ENCODE measurements around the gene ABCB11. TPM values are rescaled to one million over a fixed set of nuclear protein-coding genes. Genes with fewer than 3 reads are reported as not detected.

The ABCB11 gene
- total RNA-seq, 1 donor = not detected

DNA sequence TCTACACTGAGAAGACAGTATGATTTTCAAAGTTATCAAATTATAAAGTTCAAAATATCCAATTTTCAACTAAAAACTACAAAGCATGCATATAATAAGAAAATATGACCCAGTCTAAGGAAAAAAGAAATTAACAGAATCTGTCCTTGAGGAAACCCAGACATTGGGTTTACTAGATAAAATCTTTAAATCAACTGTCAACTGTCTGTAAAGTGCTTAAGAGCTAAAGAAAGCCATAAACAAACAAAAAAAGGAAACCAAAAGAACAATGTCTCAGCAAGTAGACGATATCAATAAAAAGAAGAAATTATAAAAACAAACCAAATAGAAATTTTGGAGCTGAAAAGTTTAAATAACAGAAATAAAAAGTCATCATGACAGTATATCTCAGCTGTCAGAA is 10.5 kb upstream of the ABCB11 start:
- Histone ChIP-seq H3K4me1 (ENCODE audit: insufficient read depth, low read length) (no peaks in the 10 kb centered on the region), H4K20me1 (ENCODE audit: insufficient read depth, low read length) (no peaks in the 10 kb centered on the region), H3K4me3 (ENCODE audit: insufficient read depth, low read length) (no peak overlapping the region), H3K9me3 (ENCODE audit: low read depth, low read length) (peaks cover 2% of the 10 kb centered on the region), H3K27me3 (ENCODE audit: insufficient read depth, low read length) (no peaks in the 10 kb centered on the region), H3K36me3 (ENCODE audit: insufficient read depth, low read length) (no peaks in the 10 kb centered on the region), H3K27ac (ENCODE audit: low read depth, low read length) (no peak overlapping the region), H3K79me2 (ENCODE audit: insufficient read depth, low read length) (no peaks in the 10 kb centered on the region), H3K4me2 (ENCODE audit: insufficient read depth, low read length) (no peak overlapping the region), H2AFZ (ENCODE audit: low read length) (no peak overlapping the region)
- TF ChIP-seq, protein P1, sequence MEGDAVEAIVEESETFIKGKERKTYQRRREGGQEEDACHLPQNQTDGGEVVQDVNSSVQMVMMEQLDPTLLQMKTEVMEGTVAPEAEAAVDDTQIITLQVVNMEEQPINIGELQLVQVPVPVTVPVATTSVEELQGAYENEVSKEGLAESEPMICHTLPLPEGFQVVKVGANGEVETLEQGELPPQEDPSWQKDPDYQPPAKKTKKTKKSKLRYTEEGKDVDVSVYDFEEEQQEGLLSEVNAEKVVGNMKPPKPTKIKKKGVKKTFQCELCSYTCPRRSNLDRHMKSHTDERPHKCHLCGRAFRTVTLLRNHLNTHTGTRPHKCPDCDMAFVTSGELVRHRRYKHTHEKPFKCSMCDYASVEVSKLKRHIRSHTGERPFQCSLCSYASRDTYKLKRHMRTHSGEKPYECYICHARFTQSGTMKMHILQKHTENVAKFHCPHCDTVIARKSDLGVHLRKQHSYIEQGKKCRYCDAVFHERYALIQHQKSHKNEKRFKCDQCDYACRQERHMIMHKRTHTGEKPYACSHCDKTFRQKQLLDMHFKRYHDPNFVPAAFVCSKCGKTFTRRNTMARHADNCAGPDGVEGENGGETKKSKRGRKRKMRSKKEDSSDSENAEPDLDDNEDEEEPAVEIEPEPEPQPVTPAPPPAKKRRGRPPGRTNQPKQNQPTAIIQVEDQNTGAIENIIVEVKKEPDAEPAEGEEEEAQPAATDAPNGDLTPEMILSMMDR (IDR thresholded peaks at IDR 0.05; ENCODE audit: extremely low read depth, low read depth, low read length) = no peak
- DNase-seq (ENCODE audit: insufficient read length, low spot score, missing footprints) = no peak

DNA sequence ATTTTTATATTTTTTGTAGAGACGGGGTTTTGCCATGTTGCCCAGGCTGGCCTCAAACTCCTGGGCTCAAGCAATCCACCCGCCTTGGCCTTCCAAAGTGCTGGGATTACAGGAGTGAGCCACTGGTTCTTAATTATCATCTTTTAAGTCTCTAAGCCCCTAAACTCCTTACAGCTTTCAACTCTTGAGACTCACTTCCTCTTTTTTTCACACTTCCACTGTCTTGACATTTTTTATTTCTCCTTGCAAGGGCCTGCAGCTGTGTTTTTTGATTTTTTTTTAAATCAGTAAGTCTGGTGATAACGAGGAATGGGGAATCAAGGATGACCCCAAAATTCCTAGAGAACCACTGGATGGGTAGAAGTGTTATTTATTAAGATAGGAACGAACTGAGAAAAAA is 8.6 kb upstream of the ABCB11 start:
- no peak overlapping the region for H3K4me2 ChIP-seq (ENCODE audit: insufficient read depth, low read length)
- H3K79me2 ChIP-seq (ENCODE audit: insufficient read depth, low read length) = no peaks in the 10 kb centered on the region
- H3K27ac ChIP-seq (ENCODE audit: low read depth, low read length) = no peak overlapping the region
- H3K27me3 ChIP-seq (ENCODE audit: insufficient read depth, low read length) = no peaks in the 10 kb centered on the region
- no peak overlapping the region for H3K4me3 ChIP-seq (ENCODE audit: insufficient read depth, low read length)
- TF ChIP-seq, protein P1 (IDR thresholded peaks at IDR 0.05; ENCODE audit: extremely low read depth, low read depth, low read length) = no peak
- peaks cover 2% of the 10 kb centered on the region for H3K9me3 ChIP-seq (ENCODE audit: low read depth, low read length)
- no peaks in the 10 kb centered on the region for H3K36me3 ChIP-seq (ENCODE audit: insufficient read depth, low read length)
- H2AFZ ChIP-seq (ENCODE audit: low read length) = no peak overlapping the region
- H3K4me1 ChIP-seq (ENCODE audit: insufficient read depth, low read length) = no peaks in the 10 kb centered on the region
- no peak for DNase-seq (ENCODE audit: insufficient read length, low spot score, missing footprints)
- no peaks in the 10 kb centered on the region for H4K20me1 ChIP-seq (ENCODE audit: insufficient read depth, low read length)

DNA sequence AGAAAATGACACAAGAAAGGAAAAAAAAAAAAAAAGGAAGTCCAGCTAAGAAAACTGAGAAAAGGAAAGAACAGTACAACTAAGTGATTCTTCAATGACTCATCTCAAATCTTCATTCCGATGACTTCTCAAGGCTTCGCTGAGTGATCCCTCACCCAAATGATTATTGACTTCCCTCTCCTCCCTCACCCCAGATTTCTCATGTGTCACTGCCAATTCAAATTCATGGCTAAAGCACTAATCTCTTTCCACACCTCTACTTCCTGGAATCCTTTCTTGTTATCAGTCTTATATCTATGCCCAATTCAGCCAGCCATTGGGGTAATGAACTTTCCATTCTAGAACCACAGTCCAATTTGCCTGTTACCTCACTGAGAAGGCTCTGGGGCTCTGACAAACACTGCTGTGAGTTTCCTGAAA is 7.2 kb upstream of the ABCB11 start:
- H2AFZ ChIP-seq (ENCODE audit: low read length) = no peak overlapping the region
- H3K79me2 ChIP-seq (ENCODE audit: insufficient read depth, low read length) = no peaks in the 10 kb centered on the region
- H4K20me1 ChIP-seq (ENCODE audit: insufficient read depth, low read length) = no peaks in the 10 kb centered on the region
- H3K4me3 ChIP-seq (ENCODE audit: insufficient read depth, low read length) = no peak overlapping the region
- H3K4me1 ChIP-seq (ENCODE audit: insufficient read depth, low read length) = no peaks in the 10 kb centered on the region
- H3K27ac ChIP-seq (ENCODE audit: low read depth, low read length) = peak overlapping the region; percentile 4
- no peaks in the 10 kb centered on the region for H3K36me3 ChIP-seq (ENCODE audit: insufficient read depth, low read length)
- DNase-seq (ENCODE audit: insufficient read length, low spot score, missing footprints) = peak; percentile 81
- H3K4me2 ChIP-seq (ENCODE audit: insufficient read depth, low read length) = no peak overlapping the region
- TF ChIP-seq, protein P1 (IDR thresholded peaks at IDR 0.05; ENCODE audit: extremely low read depth, low read depth, low read length) = no peak
- no peaks in the 10 kb centered on the region for H3K27me3 ChIP-seq (ENCODE audit: insufficient read depth, low read length)
- H3K9me3 ChIP-seq (ENCODE audit: low read depth, low read length) = peaks cover 2% of the 10 kb centered on the region

DNA sequence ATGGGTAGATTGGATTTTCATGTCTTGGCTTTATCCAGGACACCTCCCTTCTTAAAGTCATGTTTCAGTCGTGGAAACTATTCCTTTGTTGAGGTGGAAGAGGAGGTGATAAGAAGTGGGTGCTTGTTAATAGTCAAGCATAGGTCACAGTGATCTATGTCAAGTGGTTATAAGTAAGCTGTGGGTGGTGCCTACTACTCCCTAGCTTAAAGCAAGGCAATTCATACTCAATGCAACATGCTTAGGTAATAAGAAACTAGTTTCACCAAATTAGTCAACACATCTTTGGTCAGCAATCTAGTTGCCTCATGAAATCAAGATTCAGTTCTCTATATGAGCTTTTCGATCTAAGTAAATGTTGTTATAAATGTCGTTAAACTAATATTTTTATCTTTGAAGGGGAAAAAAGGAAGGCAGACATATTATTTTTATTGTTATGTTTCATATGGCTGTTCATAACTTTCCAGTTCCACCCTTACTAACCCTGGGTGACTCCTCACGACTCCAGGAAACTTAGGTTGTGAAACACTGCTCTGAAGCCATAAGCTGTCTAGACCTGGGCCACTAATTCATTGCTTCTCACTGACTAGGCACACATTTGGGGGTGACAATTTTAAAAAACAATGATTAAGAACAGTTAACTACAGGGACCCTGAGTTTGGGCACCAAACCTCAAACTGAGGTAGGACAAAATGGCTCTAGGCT is 5.8 kb upstream of the ABCB11 start:
- Histone ChIP-seq H3K27ac (ENCODE audit: low read depth, low read length) (no peak overlapping the region), H4K20me1 (ENCODE audit: insufficient read depth, low read length) (no peaks in the 10 kb centered on the region), H3K4me3 (ENCODE audit: insufficient read depth, low read length) (no peak overlapping the region), H3K4me2 (ENCODE audit: insufficient read depth, low read length) (no peak overlapping the region), H3K9me3 (ENCODE audit: low read depth, low read length) (no peaks in the 10 kb centered on the region), H3K27me3 (ENCODE audit: insufficient read depth, low read length) (no peaks in the 10 kb centered on the region), H2AFZ (ENCODE audit: low read length) (no peak overlapping the region), H3K36me3 (ENCODE audit: insufficient read depth, low read length) (no peaks in the 10 kb centered on the region), H3K79me2 (ENCODE audit: insufficient read depth, low read length) (no peaks in the 10 kb centered on the region), H3K4me1 (ENCODE audit: insufficient read depth, low read length) (no peaks in the 10 kb centered on the region)
- TF ChIP-seq, protein P1 (IDR thresholded peaks at IDR 0.05; ENCODE audit: extremely low read depth, low read depth, low read length) = no peak
- no peak for DNase-seq (ENCODE audit: insufficient read length, low spot score, missing footprints)
